HEK293T (cell line): ENCODE data around the gene KDM1B.

Experiments used
- CTCF ChIA-PET: fragments of 350-600 bp; formaldehyde crosslinking; extraction: SDS; loops from one replicate; lab custom pipeline; 2021; ENCODE audit warnings: antibody characterized with exemption, inconsistent platforms; lab: Yijun Ruan, JAX
- POLR2A ChIA-PET: fragments of 350-600 bp; formaldehyde crosslinking; extraction: SDS; loops from one replicate; lab custom pipeline; 2020; ENCODE audit warnings: antibody characterized with exemption, inconsistent platforms; lab: Yijun Ruan, JAX
- DNase-seq: peaks from one replicate; pipeline ENCODE4 v3.0.0; 2012; ENCODE audit warnings: mixed read lengths; ENCODE audit errors: extremely low spot score
- ARNT ChIP-seq: fragments of 450-650 bp; IDR thresholded peaks from 2 replicates; pipeline ENCODE4 v1.6.1; 2017; ENCODE audit warnings: mild to moderate bottlenecking
- BHLHE40 ChIP-seq: fragments of 450-650 bp; IDR thresholded peaks from 2 replicates; pipeline ENCODE4 v1.6.1; 2016; ENCODE audit warnings: mild to moderate bottlenecking, moderate library complexity, borderline replicate concordance
- CTBP1 ChIP-seq: fragments of 450-650 bp; IDR thresholded peaks from 2 replicates; pipeline ENCODE4 v1.6.1; 2016; ENCODE audit warnings: borderline replicate concordance
- ELF4 ChIP-seq: fragments of 450-650 bp; IDR thresholded peaks from 2 replicates; pipeline ENCODE4 v1.6.1; 2017; ENCODE audit warnings: antibody characterized with exemption
- FOXA1 ChIP-seq: fragments of 450-650 bp; IDR thresholded peaks from 2 replicates; pipeline ENCODE4 v1.6.1; 2016; ENCODE audit warnings: mild to moderate bottlenecking
- FOXK2 ChIP-seq: fragments of 450-650 bp; IDR thresholded peaks from 2 replicates; pipeline ENCODE4 v1.6.1; 2016; ENCODE audit warnings: mild to moderate bottlenecking
- FOXM1 ChIP-seq: fragments of 450-650 bp; IDR thresholded peaks from 2 replicates; pipeline ENCODE4 v1.6.1; 2017; ENCODE audit warnings: mild to moderate bottlenecking, borderline replicate concordance
- HDGF ChIP-seq: fragments of 450-650 bp; IDR thresholded peaks from 2 replicates; pipeline ENCODE4 v1.6.1; 2017; ENCODE audit warnings: antibody characterized with exemption, borderline replicate concordance
- L3MBTL2 ChIP-seq: fragments of 450-650 bp; conservative IDR thresholded peaks from 2 replicates; pipeline ENCODE4 v1.6.1; 2016; ENCODE audit warnings: mild to moderate bottlenecking
- LEF1 ChIP-seq: fragments of 450-650 bp; IDR thresholded peaks from 2 replicates; pipeline ENCODE4 v1.6.1; 2017; ENCODE audit warnings: mild to moderate bottlenecking, borderline replicate concordance
- NFRKB ChIP-seq: fragments of 450-650 bp; IDR thresholded peaks from 2 replicates; pipeline ENCODE4 v1.6.1; 2016; ENCODE audit warnings: mild to moderate bottlenecking, moderate library complexity
- PKNOX1 ChIP-seq: fragments of 450-650 bp; IDR thresholded peaks from 2 replicates; pipeline ENCODE4 v1.6.1; 2016
- SP1 ChIP-seq: fragments of 450-650 bp; IDR thresholded peaks from 2 replicates; pipeline ENCODE4 v1.6.1; 2017
- SUZ12 ChIP-seq: fragments of 450-650 bp; IDR thresholded peaks from 2 replicates; pipeline ENCODE4 v1.6.1; 2016; ENCODE audit warnings: mild to moderate bottlenecking
- TARDBP ChIP-seq: fragments of 450-650 bp; IDR thresholded peaks from 2 replicates; pipeline ENCODE4 v1.6.1; 2016
- ZNF384 ChIP-seq: fragments of 450-650 bp; IDR thresholded peaks from 2 replicates; pipeline ENCODE4 v1.6.1; 2016

The KDM1B gene

DNA sequence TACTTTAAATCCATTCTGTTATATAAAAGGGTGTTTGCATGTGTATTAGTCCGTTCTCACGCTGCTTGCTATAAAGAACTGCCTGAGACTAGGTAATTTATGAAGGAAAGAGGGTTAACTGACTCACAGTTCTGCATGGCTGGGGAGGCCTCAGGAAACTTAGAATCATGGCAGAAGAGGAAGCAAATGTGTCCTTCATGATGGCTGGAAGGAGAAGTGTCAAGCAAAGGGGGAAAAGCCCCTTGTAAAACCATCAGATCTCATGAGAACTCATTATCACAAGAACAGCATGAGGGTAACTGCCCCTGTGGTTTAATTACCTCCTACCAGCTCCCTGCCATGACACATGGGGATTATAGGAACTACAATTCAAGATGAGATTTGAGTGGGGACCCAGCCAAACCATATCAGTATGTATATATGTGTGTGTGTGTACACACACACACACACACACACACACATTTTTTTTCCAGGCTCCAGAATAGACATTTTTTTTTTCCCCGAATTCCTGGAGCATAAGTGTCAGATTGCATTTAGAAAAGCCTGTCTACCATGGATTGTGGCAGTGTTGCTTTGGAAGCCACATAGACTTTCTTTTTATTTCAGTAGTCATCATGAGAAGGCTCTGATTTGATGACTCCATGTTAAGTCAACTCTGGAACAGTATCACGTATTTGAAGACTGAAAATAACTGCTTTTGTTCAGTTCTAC is 31.5 kb downstream of the KDM1B start:
- POLR2A ChIA-PET = no interaction called here
- CTCF ChIA-PET = no interaction called here
- no peak for TF ChIP-seq LEF1
- TF ChIP-seq L3MBTL2 = 0 out of 2 replicates have a peak, but pooled peaks have one; percentile 1
- DNase-seq = no peak

DNA sequence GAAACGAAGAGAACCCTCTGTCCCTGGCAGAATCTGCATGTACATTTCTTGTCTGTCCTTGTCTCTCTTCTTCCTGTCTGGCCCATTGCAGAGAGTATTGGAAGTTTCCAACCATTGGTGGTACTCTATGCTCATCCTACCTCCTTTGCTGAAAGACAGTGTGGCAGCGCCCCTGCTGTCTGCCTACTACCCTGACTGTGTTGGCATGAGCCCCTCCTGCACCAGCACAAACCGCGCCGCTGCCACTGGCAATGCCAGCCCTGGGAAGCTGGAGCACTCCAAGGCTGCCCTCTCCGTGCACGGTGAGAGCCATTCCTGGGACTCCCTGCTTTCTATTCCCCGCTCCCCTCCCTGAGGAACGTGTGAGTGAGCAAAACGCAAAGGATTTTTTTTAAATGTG is 32.5 kb downstream of the KDM1B start:
- POLR2A ChIA-PET = no interaction called here
- TF ChIP-seq ELF4 = no peak
- TF ChIP-seq FOXA1 = no peak
- no peak for TF ChIP-seq NFRKB
- no peak for TF ChIP-seq HDGF
- no peak for TF ChIP-seq SUZ12
- TF ChIP-seq SP1 = no peak
- TF ChIP-seq FOXM1 = no peak
- no peak for TF ChIP-seq ARNT
- no peak for TF ChIP-seq L3MBTL2
- TF ChIP-seq FOXK2 = no peak
- TF ChIP-seq CTBP1 = no peak
- no peak for TF ChIP-seq BHLHE40
- TF ChIP-seq TARDBP = no peak
- CTCF ChIA-PET = no interaction called here
- no peak for DNase-seq

- no peak for TF ChIP-seq L3MBTL2
- no peak for TF ChIP-seq SUZ12
- TF ChIP-seq FOXM1 = no peak
- no peak for TF ChIP-seq LEF1
- TF ChIP-seq TARDBP = no peak
- no peak for TF ChIP-seq SP1
- TF ChIP-seq ARNT = no peak
- TF ChIP-seq ELF4 = no peak
- TF ChIP-seq PKNOX1 = no peak
- TF ChIP-seq HDGF = no peak
- no peak for TF ChIP-seq NFRKB
- TF ChIP-seq BHLHE40 = no peak
- no peak for TF ChIP-seq FOXK2
- no peak for TF ChIP-seq CTBP1
- no peak for TF ChIP-seq FOXA1
- no peak for TF ChIP-seq ZNF384
- ChIA-PET CTCF (no interaction called here), POLR2A (no interaction called here)
- DNase-seq = no peak
Observed at GRCh38 chr6:18189196-18189595, 34.0 kb downstream of the KDM1B start.

GRCh38 chr6:18192026-18192425 is 36.8 kb downstream of the KDM1B start:
- no peak for TF ChIP-seq ZNF384
- TF ChIP-seq LEF1 = no peak
- TF ChIP-seq FOXM1 = no peak
- no peak for TF ChIP-seq FOXA1
- no peak for TF ChIP-seq PKNOX1
- TF ChIP-seq ELF4 = no peak
- no peak for TF ChIP-seq BHLHE40
- no peak for TF ChIP-seq NFRKB
- TF ChIP-seq L3MBTL2 = no peak
- TF ChIP-seq SUZ12 = no peak
- no peak for TF ChIP-seq FOXK2
- no peak for TF ChIP-seq SP1
- no peak for TF ChIP-seq CTBP1
- TF ChIP-seq TARDBP = no peak
- POLR2A ChIA-PET = no interaction called here
- DNase-seq = no peak
- CTCF ChIA-PET = no interaction called here

- CTCF ChIA-PET = no interaction called here
- TF ChIP-seq ELF4 = no peak
- TF ChIP-seq L3MBTL2 = no peak
- TF ChIP-seq CTBP1 = no peak
- no peak for TF ChIP-seq FOXK2
- POLR2A ChIA-PET = no interaction called here
- DNase-seq = no peak
Observed at GRCh38 chr6:18203786-18204185, 48.6 kb downstream of the KDM1B start.

DNA sequence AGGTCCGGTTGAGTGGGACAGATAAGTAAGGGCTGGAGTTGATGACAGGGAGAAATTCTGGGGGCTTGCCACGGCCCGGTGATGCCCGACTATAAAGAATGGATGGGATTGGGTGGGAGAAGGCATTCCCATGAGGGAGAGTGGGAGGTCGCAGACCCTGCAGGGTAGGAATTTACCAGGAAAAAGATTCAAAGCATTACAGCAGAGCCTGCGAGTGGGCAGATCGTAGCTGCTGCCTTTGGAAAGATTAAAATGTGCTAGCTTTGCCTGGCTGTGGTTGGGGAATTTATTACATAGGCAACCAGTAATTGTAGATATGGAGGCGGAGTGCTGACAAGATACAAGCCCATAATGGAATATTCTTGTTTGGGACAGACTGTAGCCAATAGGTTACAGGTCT is 49.5 kb downstream of the KDM1B start:
- TF ChIP-seq NFRKB (no peak), FOXK2 (no peak), PKNOX1 (no peak), LEF1 (no peak), FOXM1 (no peak), FOXA1 (no peak), ARNT (no peak), SUZ12 (no peak), SP1 (no peak), HDGF (no peak), ZNF384 (no peak), ELF4 (no peak), CTBP1 (no peak), TARDBP (no peak), L3MBTL2 (no peak), BHLHE40 (no peak)
- CTCF ChIA-PET = no interaction called here
- DNase-seq = no peak
- POLR2A ChIA-PET = no interaction called here
